KMS-11 (cell line): ENCODE results near the gene HOXB2.

Source experiments
- H2AFZ ChIP-seq: fragments of 200-600 bp; sonication (generic); 2 replicates; pipeline ENCODE4 v1.6.1; 2016; ENCODE audit warnings: antibody characterized with exemption, mixed run types, low read depth
- H3K27ac ChIP-seq: fragments of 200-600 bp; sonication (generic); 2 replicates; pipeline ENCODE4 v1.6.1; 2016; ENCODE audit warnings: mild to moderate bottlenecking, mixed run types
- H3K27me3 ChIP-seq: fragments of 200-600 bp; sonication (generic); 2 replicates; pipeline ENCODE4 v1.6.1; 2017; ENCODE audit warnings: mild to moderate bottlenecking, low read depth, mixed run types, moderate library complexity; ENCODE audit not compliant: insufficient read depth
- H3K36me3 ChIP-seq: fragments of 200-600 bp; sonication (generic); 2 replicates; pipeline ENCODE4 v1.6.1; 2017; ENCODE audit warnings: mild to moderate bottlenecking, mixed run types; ENCODE audit not compliant: insufficient read depth
- H3K4me1 ChIP-seq: fragments of 200-600 bp; sonication (generic); 2 replicates; pipeline ENCODE4 v1.6.1; 2016; ENCODE audit warnings: mild to moderate bottlenecking, low read depth, mixed run types; ENCODE audit not compliant: poor library complexity, severe bottlenecking
- H3K4me2 ChIP-seq: fragments of 200-600 bp; sonication (generic); 2 replicates; pipeline ENCODE4 v1.7.0; 2016; ENCODE audit warnings: mild to moderate bottlenecking, mixed run types
- H3K4me3 ChIP-seq: fragments of 200-600 bp; sonication (generic); IDR thresholded peaks from 2 replicates; pipeline ENCODE4 v1.6.1; 2017; ENCODE audit warnings: low read depth, low read length, mixed read lengths; ENCODE audit not compliant: insufficient read depth
- H3K79me2 ChIP-seq: fragments of 200-600 bp; sonication (generic); 2 replicates; pipeline ENCODE4 v1.6.1; 2016; ENCODE audit warnings: low read depth, mixed run types; ENCODE audit not compliant: insufficient read depth
- H3K9ac ChIP-seq: fragments of 200-600 bp; sonication (generic); 2 replicates; pipeline ENCODE4 v1.6.1; 2016; ENCODE audit warnings: mild to moderate bottlenecking, mixed run types
- H4K20me1 ChIP-seq: fragments of 200-600 bp; sonication (generic); 2 replicates; pipeline ENCODE4 v1.6.1; 2016; ENCODE audit warnings: mild to moderate bottlenecking, mixed run types; ENCODE audit not compliant: insufficient read depth
- CTCF ChIP-seq: fragments of 200-600 bp; sonication (generic); conservative IDR thresholded peaks from 2 replicates; pipeline ENCODE4 v1.6.1; 2017; ENCODE audit warnings: low read depth, mild to moderate bottlenecking, antibody characterized with exemption, low read length, moderate library complexity, mixed read lengths

HOXB2 gene

DNA sequence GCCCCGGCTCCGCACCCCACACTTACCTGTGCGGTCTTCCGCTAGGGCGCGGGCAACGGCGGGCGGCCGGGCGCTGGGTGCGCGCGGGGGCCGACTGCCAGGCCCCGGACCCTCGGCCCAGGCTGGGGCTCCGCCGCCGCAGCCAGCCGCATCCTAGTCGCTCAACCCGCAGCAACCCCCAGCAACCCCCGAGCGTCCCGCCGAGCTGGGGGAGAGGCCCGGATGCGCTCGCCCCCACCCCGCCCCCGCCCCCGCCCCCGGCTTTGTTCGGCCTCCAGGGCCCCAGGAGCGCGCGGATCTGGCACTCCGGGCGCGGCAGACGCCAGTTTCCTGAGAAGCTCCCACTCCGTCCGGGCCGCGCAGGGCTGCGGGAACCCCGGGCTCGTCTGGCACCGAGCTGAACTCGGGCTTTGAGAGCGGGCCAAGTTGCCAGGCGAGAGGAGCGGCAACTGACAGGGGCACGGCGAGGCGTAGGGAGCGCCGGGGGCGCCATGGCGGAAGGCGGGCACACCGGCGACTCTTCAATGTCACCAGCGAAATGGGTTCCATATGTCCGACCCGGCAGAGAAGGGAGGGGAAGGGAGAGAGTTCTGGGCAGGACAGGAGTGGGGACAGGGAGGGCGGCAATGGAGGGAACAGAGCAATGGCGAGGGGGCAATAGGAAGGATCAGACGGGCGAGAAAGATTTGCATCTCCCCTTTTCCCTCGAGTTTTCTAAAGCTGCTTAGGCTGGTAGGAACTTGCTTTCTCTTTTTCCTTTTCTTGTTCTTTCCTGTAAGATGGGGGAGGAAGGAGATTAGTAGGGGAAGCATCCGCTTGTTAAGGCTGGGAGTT, 19.5 kb upstream of the HOXB2 start:
- no peak overlapping the region for H3K4me2 ChIP-seq
- no peaks in the 10 kb centered on the region for H4K20me1 ChIP-seq
- no peaks in the 10 kb centered on the region for H3K27me3 ChIP-seq
- H3K4me1 ChIP-seq: no peaks in the 10 kb centered on the region
- H3K27ac ChIP-seq: no peak overlapping the region
- H2AFZ ChIP-seq: no peak overlapping the region
- no peak overlapping the region for H3K4me3 ChIP-seq
- H3K79me2 ChIP-seq: no peaks in the 10 kb centered on the region
- H3K9ac ChIP-seq: no peak overlapping the region
- no peak for TF ChIP-seq CTCF
- H3K36me3 ChIP-seq: no peaks in the 10 kb centered on the region

DNA sequence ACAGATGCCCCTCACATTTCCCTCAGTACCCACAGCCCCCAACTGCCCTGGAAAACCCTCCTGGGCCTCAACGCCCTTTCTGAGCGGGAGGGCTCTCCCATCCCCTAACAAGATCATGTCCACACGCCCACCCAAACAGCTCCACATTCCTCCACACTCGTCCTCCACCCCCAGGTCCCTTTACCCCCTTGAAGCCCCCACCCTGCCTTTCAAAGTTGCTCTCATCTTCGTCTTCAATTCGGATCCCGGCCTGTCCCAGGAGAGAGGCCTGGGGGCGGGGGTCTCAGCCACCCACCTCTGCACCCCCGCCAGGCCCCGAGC, 18.9 kb upstream of the HOXB2 start:
- no peaks in the 10 kb centered on the region for H3K4me1 ChIP-seq
- H3K9ac ChIP-seq: no peak overlapping the region
- no peaks in the 10 kb centered on the region for H4K20me1 ChIP-seq
- no peak for TF ChIP-seq CTCF
- H3K36me3 ChIP-seq: no peaks in the 10 kb centered on the region
- H3K27me3 ChIP-seq: no peaks in the 10 kb centered on the region
- H3K79me2 ChIP-seq: no peaks in the 10 kb centered on the region
- no peak overlapping the region for H3K27ac ChIP-seq
- no peak overlapping the region for H2AFZ ChIP-seq
- H3K4me2 ChIP-seq: no peak overlapping the region
- H3K4me3 ChIP-seq: no peak overlapping the region

- Histone ChIP-seq H3K27me3 (no peaks in the 10 kb centered on the region), H3K36me3 (no peaks in the 10 kb centered on the region), H2AFZ (no peak overlapping the region), H3K4me3 (no peak overlapping the region), H3K79me2 (no peaks in the 10 kb centered on the region), H4K20me1 (no peaks in the 10 kb centered on the region), H3K4me2 (no peak overlapping the region), H3K4me1 (no peaks in the 10 kb centered on the region), H3K9ac (no peak overlapping the region), H3K27ac (no peak overlapping the region)
- no peak for TF ChIP-seq CTCF
These were observed 18.5 kb upstream of the HOXB2 start for GRCh38 chr17:48563385-48563838.

GRCh38 chr17:48562934-48563333, 18.0 kb upstream of the HOXB2 start:
- no peak overlapping the region for H3K4me2 ChIP-seq
- H3K27me3 ChIP-seq: no peaks in the 10 kb centered on the region
- no peak overlapping the region for H3K27ac ChIP-seq
- no peak overlapping the region for H3K4me3 ChIP-seq
- TF ChIP-seq CTCF: no peak
- no peak overlapping the region for H2AFZ ChIP-seq
- H3K4me1 ChIP-seq: no peaks in the 10 kb centered on the region
- no peaks in the 10 kb centered on the region for H3K79me2 ChIP-seq
- H4K20me1 ChIP-seq: no peaks in the 10 kb centered on the region
- H3K9ac ChIP-seq: no peak overlapping the region
- H3K36me3 ChIP-seq: no peaks in the 10 kb centered on the region
